OCI-LY3 (cell line): ENCODE measurements around the gene MCAM.

Source experiments
- EZH2phosphoT487 ChIP-seq: fragments of 200-600 bp; shearing (Covaris generic); IDR thresholded peaks from 2 replicates; pipeline ENCODE4 v1.6.1; 2018; ENCODE audit warnings: antibody characterized with exemption, mixed run types, low read depth
- TF ChIP-seq, protein P1 (sequence below): fragments of 200-600, 300-600 bp; sonication (generic); IDR thresholded peaks from 2 replicates; pipeline ENCODE4 v1.5.1; 2014; ENCODE audit warnings: antibody characterized with exemption, low read length, low read depth

DNA sequence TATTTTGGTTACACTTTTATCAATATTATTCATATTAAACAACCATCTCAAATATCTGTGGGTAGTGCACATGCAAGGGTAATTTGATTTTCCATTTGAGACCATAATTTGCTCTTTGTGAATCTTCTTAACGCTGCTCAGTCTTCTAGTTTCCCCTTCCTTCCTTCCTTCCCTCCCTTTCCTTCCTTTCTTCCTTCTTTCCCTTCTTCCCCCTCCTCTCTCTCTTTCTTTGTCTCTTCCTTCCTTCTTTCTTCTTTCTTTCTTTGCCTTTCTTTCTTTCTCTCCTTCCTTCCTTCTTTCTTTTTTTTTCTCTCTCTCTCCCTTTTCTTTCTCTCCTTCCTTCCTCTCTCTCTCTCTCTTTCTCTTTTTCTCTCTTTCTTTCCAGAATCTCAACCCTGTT lies 13.3 kb upstream of the MCAM start:
- TF ChIP-seq, protein P1, sequence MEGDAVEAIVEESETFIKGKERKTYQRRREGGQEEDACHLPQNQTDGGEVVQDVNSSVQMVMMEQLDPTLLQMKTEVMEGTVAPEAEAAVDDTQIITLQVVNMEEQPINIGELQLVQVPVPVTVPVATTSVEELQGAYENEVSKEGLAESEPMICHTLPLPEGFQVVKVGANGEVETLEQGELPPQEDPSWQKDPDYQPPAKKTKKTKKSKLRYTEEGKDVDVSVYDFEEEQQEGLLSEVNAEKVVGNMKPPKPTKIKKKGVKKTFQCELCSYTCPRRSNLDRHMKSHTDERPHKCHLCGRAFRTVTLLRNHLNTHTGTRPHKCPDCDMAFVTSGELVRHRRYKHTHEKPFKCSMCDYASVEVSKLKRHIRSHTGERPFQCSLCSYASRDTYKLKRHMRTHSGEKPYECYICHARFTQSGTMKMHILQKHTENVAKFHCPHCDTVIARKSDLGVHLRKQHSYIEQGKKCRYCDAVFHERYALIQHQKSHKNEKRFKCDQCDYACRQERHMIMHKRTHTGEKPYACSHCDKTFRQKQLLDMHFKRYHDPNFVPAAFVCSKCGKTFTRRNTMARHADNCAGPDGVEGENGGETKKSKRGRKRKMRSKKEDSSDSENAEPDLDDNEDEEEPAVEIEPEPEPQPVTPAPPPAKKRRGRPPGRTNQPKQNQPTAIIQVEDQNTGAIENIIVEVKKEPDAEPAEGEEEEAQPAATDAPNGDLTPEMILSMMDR = no peak
- no peak for TF ChIP-seq EZH2phosphoT487
